Glomerular endothelial cell (primary cell): ENCODE results near the gene JAKMIP1. TPM values are rescaled to one million over a fixed set of nuclear protein-coding genes. Genes with fewer than 3 reads are reported as not detected.

Experiments used
- DNase-seq: peaks from one replicate; pipeline ENCODE4 v3.0.0-alpha.2; 2011; ENCODE audit warnings: low read depth, low spot score; ENCODE audit errors: extremely low read depth
- total RNA-seq: library from RNA; depleted of rRNA; stranded (reverse); fragments of >200 nt; gene quantifications from 2 replicates; pipeline ENCODE4 v1.2.3, GENCODE V29; 2015

The JAKMIP1 gene
- total RNA-seq, 1 donor from 2014 or later: not detected

DNA sequence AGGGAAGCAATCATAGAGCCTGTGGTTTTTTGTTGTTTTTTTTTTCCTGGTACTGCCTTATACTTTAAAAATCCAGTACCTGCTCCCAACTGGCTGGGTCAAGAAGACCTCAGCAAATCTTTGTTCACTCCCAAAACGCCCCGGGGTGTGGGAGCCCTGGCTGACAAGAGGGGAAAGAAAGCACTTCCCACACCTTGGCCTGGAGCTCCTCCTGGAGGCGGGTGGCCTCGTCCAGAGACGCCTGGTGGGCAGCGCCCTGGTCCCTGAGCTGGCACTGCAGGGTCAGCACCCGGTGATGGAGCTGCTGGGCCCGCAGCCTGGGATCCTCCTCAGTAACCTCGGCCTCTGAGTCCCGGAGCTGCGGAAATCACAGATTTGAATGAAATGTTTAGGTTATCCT, 220.4 kb downstream of the JAKMIP1 start:
- DNase-seq: no peak

DNA sequence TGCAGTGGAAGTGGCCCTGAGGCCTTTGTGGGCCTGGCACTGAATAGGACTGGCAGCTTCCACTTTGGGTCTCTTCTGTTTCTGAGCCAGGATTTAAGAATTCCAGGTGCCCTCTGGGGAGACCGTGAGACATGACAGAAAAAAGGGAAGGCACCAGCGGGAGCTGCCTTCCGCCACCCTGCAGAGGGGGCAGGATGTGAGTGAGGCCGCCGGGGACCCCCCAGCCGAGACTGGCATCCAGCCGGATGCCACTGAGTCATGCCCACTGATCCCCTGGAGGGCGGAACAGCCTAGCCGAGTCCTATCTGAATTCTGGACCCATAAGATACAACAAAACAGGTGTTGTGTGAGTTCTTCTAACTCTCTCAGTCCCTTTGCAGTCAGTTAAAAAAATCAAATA, 223.4 kb downstream of the JAKMIP1 start:
- DNase-seq: no peak

- no peak for DNase-seq
These were observed 223.9 kb downstream of the JAKMIP1 start for GRCh38 chr4:5976431-5976830.

Other genes starting within 250 kb of the JAKMIP1 start
- not detected in 2 replicates for gene C4orf50, start 182.1 kb downstream of the JAKMIP1 start, total RNA-seq
- gene WFS1, start 69.3 kb upstream of the JAKMIP1 start, total RNA-seq: 167 and 199 TPM in 2 replicates